Retina (tissue), 1 donor: ENCODE results near the gene JAM3.
A peak's percentile ranks its signal among the peaks of the same experiment; 100 is the strongest.
"Not testable (repeated sequence)": the region's sequence is repeated elsewhere in the genome, so short reads cannot be mapped to it uniquely, and the experiment has no call there.

Experiments
- DNase-seq: peaks from one replicate; pipeline ENCODE4 v3.0.0-alpha.2; 2016

Gene JAM3

GRCh38 chr11:134110252-134110815, 41.5 kb downstream of the JAM3 start:
- no peak for DNase-seq

DNA sequence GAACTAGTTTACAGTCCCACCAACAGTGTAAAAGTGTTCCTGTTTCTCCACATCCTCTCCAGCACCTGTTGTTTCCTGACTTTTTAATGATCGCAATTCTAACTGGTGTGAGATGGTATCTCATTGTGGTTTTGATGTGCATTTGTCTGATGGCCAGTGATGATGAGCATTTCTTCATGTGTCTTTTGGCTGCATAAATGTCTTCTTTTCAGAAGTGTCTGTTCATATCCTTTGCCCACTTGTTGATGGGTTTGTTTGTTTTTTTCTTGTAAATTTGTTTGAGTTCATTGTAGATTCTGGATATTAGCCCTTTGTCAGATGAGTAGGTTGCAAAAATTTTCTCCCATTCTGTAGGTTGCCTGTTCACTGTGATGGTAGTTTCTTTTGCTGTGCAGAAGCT, 44.9 kb downstream of the JAM3 start:
- not testable (repeated sequence) for DNase-seq

DNA sequence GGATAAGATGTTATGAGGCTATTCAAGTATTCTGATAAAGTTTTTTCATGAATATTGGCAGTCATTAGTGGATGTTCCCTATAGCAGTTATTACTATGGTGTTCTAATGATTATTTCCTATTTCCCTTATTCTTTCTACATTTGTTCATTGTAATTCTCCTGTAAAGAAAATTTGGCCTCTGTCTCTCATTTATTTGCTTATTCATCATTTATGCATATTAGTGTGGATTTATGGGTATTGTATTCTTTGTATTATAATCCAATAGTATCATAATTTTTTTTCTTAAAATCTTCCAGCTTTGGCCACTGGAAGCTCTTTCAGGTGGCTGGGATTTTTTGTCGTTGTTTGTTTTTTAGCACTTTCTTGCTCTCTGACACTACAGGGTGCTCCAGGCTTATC, 47.3 kb downstream of the JAM3 start:
- no peak for DNase-seq

DNA sequence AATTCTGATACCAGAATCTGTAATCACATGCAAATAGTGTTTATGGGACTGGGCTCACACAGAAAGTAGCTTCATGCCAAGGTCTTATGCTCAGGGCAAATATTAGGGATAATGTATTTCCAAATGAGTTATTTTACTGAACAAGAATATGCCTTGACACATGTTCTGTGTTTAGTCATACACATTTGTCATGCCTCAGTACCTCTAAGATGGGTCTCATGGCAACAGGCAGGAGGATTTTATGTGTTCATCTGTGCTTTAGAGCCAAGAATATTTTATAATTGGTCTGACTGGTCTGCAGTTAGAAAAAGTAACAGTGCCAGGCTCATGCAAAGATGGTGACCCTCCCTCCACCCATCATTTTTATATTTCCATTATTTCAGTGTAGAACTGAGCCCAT, 49.1 kb downstream of the JAM3 start:
- DNase-seq, result peak; percentile 69

- no peak for DNase-seq
These were observed 50.2 kb downstream of the JAM3 start for GRCh38 chr11:134119094-134119493.

DNA sequence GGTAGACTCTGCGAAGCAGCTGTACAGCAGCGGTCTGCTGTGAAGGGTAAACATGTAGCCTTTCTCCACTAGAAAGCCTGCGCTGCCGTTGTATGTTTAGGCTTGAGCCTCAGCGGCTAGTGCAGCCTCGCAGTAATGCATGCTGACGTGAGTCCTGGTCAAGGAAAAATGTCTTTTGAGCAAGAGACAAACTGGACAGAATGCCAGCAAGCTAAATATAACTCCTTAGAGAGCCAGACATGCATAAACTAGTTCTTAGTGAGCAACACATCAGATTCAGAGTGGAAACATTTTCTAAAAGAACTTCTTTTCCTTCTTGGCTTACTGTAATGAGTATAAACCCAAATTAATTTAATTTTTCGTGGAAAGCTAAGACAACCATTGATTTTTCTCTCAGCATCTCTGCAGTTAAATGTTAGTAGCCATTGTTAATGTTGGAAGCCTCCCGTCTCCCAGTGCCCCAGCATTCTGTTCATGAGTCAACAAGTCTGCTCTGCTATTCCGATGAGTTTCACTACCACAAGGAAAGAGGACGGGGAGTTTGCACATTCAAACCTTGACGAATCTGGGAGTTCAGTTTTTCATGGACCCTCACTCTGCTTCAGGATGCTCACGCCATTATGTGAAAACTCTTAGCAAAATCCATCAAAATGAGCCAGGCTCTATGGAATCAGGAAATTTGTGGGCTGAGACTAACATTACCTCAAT, 51.4 kb downstream of the JAM3 start:
- peak; percentile 58 for DNase-seq

DNA sequence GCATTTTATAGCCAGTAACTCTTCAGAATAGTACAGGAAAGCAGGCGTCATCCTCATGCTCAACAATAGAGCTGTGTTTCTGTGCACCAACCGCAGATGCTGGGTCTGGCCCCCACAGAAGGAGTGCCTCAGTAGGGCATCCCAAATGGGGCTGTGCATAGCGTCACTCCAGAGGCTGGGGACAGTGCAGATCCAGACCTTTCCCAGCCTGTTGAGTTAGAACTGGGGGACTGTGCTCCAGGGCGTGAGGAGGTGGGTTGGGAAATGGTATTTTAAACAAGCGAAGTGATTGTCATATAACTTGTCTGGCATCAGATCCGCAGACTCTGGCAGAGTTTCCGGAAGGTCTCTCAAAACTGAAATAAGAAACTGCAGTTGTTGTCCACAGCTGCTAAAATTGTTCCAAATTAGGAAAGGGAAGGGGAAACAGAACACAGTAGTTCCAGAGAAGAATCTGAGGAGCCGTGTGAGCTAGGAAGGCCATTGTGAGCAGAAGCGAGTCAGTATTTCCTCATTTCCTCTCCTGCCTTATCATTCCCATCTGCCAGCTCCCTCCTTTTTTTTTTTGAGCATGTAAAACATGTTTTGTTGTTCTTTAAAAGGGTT, 52.2 kb downstream of the JAM3 start:
- peak; percentile 36 for DNase-seq

DNA sequence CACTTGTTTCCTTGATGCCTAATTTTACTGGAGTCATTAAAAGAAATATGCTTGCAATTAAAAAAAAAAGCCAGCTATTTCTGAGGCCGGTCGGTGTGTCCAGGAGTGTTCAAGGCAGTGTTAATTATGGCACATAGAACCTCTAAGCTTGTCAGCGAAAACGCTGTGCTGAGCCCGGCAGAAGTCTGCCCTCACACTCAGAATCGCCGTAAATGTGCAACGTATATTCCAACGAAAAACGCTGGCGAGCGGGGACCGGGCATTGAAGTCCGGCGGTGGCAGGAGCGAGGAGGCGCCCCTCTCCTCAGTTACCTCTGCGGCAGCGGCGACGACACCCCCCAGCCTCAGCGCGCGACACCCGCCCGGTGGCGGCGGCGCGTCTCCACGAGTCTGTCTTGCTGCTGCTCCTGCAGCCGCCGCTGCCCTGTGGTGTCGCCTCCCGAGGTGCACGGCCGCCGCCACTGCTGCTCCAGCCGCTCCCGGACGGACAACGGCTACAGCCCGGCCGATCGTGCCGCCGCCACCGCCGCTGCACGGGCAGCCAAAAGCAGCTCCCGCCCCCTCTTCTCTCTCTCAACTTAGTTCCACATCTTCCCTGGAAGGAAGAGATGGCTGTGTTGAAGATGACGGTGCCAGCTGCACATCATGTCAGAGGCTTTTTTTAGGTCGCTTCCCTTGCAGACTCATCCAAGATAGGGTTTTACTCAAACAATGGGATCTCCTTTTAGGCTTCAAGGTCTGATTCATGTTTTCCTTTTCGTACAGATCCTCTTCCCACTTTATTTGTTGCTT, 56.0 kb downstream of the JAM3 start:
- DNase-seq, result peak; percentile 90

DNA sequence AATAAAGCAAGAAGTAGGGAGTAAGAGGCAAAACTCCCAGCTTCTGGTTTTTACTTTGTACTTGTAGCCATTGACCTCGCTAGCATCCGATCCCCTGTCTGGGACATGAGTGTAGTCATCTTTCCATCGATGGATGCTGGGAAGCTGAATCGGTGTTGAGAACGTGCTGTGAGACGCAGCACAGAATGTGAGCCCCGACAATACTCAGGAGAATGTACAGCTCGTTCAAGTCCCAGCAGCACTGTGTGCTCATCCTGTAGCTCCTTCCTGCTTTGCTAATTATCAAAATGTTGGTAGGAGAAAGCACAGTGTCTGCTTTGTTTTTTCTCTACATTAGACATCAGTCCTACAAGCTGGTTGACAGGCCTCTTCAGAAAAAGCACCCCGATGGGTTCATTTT, 56.6 kb downstream of the JAM3 start:
- peak; percentile 51 for DNase-seq

- no peak for DNase-seq
These were observed 57.4 kb downstream of the JAM3 start for GRCh38 chr11:134126217-134126822.

- DNase-seq, result no peak
These were observed 62.9 kb downstream of the JAM3 start for GRCh38 chr11:134131628-134132244.

DNA sequence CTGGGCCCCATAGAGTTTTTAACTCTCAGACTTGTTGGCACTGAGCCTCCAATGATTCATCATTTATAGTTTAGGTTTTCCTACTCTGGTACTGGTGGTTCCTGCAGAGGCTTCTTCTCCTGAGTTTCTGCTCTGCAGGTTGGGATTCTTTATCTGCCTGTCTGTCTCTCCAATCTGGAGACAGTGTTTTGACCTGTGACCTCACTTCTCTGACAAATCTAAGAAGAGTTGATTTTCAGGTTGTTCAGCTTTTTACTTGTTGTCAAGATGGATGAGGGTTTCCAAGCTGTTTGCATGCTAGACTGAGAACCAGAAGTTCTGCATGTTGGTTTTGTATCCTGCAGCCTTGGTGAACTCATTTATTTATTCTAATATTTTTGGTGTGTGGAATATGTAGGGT, 63.9 kb downstream of the JAM3 start:
- DNase-seq, result no peak

DNA sequence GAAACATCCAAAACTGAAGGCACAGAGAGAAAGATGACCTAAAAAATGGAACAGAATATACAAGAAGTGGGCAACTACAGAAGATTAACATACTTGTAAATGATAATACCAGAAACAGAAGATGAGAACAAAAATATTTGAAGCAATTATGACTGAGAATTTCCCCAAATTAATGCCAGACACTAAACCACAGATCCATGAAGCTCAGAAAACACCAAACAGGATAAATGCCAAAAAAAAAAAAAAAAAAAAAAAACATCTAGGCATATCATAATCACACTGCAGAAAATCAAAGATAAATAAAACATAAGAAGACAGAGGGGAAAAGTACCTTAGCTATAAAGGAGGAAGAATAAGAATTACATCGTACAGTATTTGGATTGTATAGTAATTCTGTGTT, 65.3 kb downstream of the JAM3 start:
- DNase-seq, result no peak

GRCh38 chr11:134138376-134138775, 69.5 kb downstream of the JAM3 start:
- DNase-seq, result no peak

DNA sequence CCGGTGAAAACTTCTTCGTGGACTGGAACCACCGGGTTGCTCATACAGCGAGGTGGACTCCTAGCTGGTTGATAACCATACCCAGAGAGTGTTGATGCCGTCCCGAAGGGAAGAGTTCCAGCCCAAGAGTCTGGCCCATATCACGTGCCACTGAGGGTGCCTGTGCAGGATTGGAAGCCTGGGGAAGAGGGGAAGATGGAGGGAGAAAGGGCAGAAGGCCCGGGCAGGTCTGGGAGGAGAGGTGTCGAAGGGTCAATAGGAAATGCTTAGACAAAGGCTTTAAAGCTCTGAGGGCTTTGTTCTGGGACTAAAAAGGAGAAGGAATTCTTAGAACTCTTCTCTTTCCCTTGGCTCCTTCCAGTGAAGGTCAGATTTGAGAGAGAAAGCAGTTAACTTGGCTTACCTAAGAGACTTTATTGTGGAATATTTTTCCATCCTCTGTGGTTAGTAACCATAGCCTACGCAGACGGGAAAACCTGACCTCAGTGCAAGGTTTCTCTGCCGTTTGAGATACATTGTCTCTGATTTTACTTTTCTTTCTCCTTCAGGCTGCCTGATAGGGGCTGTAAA, 70.5 kb downstream of the JAM3 start:
- no peak for DNase-seq

- peak; percentile 79 for DNase-seq
These were observed 71.0 kb downstream of the JAM3 start for GRCh38 chr11:134139873-134140331.

DNA sequence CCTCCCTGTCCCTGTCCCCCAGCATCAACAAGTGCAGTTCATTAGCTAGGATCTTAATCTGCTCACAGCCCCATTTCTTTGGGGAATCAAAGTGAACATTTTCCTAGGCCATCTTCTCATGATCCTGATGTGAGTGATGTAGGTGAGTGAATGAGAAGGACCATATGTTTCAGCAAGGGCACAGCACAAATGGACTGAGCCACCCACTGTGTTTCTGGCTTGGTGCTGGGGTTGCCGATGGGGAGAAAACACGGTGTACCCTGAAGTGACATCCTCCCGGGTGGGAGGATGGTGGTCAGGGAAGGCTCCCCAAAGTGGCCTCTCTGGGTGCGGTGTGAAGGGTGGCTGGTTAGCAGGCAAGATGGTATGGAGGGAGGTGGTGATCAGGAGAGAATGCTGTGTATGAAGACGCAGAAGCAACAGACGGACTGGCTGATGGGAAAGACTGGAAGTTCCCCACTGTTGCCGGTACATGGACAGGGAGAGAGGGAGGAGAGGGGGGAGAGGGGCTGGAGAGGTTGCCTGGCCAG, 72.2 kb downstream of the JAM3 start:
- DNase-seq, result no peak

DNA sequence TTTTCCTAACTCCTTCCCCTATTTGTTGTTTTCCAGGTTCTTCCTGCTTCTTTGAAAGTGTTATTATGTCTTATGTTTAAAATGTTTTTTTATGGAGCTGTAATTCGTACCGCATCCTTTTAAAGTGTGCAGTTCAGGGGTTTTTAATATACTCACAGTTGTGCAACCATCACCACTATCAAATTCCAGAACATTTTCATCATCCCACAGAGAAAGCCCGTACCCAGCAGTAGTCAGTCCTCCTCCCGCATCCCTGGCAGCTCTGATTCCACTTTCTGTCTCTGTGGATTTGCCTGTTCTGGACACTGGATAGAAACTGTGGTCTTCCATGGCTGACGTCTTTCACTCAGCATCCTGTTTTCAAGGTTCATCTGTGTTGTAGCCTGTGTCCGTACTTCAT, 73.7 kb downstream of the JAM3 start:
- DNase-seq, result no peak

DNA sequence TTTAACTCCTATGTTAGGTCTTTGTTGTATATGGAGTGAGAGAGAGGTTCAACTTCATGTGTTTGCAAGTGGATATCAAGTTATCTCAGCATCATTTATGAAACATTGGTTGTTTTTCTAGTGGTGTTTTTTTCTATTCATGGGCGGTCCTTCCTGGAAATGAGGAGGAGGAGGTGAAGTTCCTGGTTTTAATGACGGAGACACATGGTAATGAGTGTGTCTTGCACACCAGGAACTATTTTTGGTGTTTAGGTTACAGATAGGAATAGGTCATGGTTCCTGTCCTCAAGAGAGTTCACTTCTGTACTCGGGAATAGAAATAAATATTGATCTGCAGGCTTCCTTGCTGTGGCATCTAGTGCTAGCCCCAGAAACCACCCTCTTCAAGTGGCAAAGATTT, 74.9 kb downstream of the JAM3 start:
- DNase-seq, result no peak

DNA sequence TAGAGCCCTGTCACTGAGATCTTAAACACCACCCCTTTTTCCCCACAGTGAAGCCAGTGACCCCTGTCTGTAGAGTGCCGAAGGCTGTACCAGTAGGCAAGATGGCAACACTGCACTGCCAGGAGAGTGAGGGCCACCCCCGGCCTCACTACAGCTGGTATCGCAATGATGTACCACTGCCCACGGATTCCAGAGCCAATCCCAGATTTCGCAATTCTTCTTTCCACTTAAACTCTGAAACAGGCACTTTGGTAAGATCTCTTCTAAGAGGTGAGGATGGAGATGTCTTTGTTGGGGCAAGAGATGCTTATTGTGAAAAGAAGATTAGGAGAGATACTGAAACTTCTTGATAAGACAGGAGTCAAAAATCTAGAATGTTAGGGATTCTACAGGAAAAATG, 75.9 kb downstream of the JAM3 start:
- DNase-seq, result no peak

- DNase-seq, result no peak
These were observed 76.8 kb downstream of the JAM3 start for GRCh38 chr11:134145715-134146114.

- no peak for DNase-seq
These were observed 77.7 kb downstream of the JAM3 start for GRCh38 chr11:134146598-134146997.
